Islet precursor cell (in vitro differentiated cells): ENCODE data around the gene PTPN12.
"Not testable (repeated sequence)": the region's sequence is repeated elsewhere in the genome, so short reads cannot be mapped to it uniquely, and the experiment has no call there.

Experiments
- DNase-seq: peaks from one replicate; pipeline ENCODE4 v3.0.0-alpha.2; 2018

PTPN12 gene

DNA sequence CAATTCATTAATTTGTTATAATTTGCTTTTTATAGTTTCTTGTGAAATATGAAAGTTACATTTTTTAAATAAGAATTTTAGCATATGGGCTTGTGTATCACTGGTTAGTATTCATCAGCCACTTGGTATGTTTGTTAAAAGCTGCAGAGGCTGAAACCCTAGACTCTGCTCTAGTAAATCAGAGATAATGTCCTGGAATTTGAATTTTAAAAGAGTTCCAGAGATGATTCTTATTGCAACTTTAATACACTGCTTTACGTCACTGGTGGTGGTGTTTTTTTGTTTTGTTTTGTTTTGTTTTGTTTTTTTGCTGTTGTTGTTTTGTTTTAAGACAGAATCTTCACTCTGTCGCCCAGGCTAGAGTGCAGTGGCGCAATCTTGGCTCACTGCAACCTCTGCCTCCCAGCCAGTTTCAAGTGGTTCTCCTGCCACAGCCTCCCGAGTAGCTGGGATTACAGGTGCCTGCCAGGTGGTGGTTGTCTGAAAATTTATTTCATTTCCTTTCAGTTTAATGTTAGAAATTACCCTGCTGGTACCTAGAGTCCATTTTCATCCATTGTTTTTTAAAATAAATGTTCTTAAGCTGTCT, 43.8 kb downstream of the PTPN12 start:
- no peak for DNase-seq

DNA sequence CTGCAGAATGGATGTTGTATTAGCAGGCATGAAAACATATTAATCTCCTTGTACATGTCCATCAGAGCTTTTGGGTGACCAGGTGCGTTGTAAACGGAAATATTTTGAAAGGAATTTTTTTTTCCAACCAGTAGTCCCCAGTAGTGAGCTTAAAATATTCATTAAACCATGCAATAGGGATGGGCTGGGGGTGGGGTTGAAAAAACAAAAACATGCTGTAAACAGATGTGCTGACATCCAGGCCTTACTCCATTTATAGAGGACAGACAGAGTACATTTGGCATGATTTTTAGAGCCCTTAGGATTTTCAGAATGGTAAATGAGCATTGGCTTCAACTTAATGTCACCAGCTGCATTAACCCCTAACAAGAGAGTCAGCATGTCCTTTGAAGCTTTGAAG, 50.2 kb downstream of the PTPN12 start:
- no peak for DNase-seq

DNA sequence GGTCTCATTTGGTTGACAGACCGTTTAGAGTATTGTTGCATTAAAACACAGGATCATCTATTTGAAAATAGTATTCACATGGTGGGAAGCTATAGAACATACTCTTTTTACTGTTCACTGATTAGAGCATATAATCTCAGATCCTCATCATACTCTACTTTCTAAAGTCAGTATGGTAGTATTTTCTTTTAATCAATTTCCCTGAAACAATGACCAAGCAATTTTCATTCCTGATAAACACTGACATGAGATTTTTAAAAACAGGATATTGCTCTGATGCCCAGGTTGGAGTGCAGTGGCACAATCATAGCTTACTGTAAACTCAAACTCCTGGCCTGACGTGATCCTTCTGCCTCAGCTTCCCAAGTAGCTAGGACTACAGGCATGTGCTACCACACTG, 63.9 kb downstream of the PTPN12 start:
- DNase-seq = no peak

DNA sequence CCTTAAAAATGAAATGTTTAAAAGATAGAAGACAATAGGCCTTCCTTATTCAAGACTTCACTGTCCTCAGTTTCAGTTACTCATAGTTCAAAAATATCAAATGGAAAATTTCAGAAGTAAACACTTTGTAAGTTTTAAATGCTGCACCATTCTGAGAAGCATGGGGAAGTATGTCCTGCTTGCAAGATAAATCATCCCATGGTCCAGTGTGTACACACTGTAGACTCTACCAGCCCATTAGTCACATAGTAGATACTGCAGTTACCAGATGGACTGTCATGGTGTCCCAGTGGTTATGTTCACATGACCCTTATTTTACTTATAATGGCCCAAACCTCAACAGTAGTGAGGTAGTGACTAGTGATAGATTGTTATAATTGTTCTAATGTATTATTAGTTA, 69.5 kb downstream of the PTPN12 start:
- DNase-seq = no peak

DNA sequence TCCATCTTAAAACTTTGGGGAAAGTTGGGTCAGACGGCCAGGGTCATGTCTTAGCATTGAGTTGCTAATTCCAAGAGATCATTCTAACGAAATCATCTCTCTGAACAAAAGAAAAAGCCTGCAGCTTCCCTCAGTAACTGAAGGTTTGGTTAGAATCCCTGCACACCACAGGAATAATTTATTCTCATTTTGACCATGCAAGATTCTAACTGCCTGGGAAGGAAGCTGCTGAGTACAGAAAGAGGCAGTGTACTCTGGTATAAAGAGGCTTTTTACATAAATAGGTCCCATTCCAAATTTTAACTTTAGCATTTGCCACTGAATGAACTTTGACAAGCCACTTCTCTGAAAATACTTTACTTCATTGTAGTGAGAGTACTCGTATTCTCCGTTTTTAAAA, 82.2 kb downstream of the PTPN12 start:
- DNase-seq = no peak

DNA sequence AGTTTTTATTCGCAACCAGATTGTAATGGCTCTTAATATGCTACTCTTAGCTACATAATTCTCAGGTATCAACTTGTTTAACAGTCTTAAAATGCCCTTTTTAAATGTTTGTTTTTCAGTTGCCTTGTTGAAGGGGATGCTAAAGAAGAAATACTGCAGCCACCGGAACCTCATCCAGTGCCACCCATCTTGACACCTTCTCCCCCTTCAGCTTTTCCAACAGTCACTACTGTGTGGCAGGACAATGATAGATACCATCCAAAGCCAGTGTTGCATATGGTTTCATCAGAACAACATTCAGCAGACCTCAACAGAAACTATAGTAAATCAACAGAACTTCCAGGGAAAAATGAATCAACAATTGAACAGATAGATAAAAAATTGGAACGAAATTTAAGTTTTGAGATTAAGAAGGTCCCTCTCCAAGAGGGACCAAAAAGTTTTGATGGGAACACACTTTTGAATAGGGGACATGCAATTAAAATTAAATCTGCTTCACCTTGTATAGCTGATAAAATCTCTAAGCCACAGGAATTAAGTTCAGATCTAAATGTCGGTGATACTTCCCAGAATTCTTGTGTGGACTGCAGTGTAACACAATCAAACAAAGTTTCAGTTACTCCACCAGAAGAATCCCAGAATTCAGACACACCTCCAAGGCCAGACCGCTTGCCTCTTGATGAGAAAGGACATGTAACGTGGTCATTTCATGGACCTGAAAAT, 89.7 kb downstream of the PTPN12 start:
- no peak for DNase-seq

DNA sequence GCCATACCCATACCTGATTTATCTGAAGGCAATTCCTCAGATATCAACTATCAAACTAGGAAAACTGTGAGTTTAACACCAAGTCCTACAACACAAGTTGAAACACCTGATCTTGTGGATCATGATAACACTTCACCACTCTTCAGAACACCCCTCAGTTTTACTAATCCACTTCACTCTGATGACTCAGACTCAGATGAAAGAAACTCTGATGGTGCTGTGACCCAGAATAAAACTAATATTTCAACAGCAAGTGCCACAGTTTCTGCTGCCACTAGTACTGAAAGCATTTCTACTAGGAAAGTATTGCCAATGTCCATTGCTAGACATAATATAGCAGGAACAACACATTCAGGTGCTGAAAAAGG, 90.2 kb downstream of the PTPN12 start:
- DNase-seq = no peak

DNA sequence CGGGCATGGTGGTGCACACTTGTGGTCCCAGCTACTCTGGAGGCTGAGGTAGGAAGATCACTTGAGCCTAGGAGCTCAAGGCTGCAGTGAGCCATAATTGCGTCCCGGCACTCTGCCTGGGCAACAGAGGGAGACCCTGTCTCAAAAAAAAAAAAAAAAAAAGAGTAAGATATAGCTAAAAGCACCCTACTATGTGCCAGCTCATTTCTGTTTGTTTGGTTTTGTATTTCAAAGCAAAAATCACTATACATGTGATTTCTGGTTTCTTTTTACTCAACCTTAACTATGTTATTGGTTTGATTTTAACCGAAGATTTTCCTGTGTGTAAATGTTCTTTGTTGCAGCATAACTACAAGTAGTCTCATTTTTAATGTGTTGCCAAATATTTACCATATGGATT, 92.7 kb downstream of the PTPN12 start:
- DNase-seq = no peak

DNA sequence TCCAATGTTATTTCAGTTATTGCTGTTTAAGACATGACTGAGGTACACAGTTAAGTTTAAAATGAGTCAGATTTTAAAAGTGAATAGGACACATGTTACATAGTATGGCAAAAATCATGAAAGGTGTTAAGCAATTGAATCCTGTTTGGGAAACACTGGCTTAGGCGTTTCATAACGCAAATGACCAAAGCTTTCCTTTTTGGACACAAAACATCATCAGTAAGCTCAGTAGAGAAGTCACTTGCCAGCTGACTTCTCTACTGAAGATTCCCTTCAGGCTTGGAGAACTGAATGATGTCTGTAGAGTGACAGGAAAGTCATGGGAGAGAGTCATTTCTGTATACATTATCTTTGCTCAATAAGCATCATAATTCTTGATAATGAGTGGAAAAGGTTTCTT, 94.7 kb downstream of the PTPN12 start:
- DNase-seq = no peak

DNA sequence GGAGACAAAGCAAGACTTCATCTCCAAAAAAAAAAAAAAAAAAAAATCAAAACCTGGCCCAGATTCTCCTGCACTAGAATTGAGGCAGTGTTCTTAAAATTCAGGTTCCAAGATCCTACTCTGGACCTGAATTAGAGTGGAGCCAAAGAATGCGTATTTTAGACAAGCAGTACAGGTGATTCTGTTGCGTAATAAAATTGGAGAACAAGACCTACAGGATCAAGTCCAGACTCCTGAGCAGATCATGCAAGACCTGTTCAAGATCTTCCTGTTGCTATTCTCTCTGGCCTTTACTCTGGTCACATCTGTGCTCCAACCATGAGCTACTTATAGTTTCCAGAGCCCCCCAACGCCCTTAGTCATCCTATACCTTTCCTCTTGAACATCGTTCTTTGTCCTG, 107.7 kb downstream of the PTPN12 start:
- DNase-seq = no peak

DNA sequence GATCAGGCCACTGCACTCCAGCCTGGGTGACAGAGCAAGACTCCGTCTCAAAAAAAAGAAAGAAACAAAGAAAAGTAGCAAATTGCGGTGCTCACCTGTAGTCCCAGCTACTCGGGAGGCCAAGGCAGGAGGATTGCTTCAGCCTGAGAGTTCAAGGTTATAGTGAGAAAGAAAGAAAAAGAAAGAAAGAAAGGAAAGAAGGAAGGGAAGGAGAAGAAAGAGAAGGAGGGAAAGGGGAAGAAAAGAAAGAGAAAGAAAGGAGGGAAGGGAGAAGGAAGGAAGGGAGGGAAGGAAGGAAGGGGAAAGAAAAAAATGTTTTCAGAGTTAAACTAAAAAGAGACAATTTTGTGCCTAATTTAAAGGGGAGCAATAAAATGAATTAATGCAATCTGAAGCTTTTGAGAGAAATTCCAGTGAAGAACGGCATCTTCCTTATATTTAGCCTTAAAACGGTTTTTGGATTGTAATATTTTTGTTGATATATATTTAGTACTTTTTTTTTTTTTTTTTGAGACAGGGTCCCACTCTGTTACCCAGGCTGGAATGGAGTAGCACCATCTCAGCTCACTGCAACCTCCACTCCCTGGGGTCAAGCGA, 111.7 kb downstream of the PTPN12 start:
- no peak for DNase-seq

DNA sequence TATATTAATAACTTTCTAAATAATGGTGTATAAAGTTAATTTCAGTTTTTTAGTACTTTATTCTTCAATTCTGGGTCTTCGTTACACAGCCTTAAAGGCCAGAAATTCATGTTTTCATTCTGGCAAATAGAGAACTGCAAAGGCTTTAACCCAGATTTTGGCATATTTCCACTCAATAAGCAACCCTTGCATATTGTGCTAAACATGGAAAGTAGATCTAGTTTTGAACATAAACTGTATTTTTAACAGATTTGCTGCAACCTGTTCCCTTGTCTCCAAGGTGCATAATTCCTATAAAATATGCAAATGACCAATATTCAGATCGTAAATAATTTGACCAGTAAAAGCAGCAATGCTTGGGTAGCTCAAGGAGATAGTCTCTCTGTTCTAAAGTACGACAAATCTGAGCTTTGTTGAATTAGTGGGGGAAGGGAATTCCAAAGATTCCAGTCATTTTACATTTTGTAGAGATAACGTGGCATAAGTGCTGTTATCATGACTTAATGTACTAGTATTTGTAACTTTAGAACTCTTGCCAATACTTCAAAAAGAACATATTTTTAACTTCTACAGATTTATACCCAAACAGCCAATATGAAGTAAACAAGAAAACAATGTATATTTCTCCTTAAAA, 112.7 kb downstream of the PTPN12 start:
- no peak for DNase-seq

DNA sequence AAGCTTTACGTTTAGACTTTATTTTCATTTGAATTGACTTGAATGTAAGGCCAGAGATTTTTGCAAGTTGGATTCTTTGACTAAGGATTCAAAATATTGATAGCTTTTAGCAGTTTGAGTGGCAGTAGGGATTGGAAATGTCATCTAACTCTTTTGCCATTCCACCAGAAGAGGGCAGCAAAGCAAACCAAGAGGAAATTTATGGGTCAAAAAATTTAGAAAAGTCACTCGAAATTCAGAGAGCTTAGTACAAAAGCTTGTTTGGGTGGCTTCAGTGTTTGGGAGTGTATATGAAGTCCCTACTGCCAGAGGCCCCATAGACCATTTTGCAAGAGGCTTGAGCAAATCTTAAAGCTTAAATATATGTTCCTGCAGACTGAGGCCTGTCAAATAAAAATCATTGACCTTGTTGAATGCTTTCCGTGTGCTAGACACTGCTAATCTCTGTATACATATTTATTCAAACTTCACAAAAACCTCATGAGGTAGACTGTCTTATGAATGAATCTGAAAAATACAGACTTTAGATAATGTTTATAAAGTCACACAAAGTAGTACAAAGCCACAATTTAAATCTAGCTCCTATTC, 114.6 kb downstream of the PTPN12 start:
- DNase-seq = no peak

DNA sequence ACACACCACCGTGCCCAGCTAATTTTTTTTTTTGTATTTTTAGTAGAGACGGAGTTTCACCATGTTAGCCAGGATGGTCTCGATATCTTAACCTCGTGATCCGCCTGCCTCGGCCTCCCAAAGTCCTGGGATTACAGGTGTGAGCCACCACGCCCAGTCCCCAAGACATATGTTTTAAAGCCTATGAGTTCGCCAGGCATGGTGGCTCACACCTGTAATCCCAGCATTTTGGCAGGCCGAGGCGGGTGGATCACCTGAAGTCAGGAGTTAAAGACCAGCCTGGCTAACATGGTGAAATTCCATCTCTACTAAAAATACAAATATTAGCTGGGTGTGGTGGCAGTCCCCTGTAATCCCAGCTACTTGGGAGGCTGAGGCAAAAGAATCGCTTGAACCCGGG, 115.7 kb downstream of the PTPN12 start:
- not testable (repeated sequence) for DNase-seq

DNA sequence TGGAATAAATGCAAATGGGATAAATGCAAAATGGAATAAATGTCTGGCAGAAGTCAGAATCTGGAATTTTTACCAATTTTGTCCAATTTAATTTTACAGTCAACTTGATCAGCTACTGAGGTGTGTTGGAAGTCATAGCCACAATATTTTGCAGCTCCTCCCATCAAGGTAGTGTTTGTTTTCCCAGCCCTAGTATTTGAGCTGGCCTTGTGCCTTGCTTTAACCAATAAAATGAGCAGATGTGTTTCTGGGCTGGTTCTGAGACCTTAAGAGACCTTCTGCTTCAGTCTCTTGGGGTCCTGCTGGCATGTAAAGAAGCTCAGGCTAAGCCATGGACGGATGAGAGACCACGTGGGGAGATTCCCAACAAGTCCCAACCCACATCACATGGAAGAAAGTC, 116.5 kb downstream of the PTPN12 start:
- DNase-seq = no peak

DNA sequence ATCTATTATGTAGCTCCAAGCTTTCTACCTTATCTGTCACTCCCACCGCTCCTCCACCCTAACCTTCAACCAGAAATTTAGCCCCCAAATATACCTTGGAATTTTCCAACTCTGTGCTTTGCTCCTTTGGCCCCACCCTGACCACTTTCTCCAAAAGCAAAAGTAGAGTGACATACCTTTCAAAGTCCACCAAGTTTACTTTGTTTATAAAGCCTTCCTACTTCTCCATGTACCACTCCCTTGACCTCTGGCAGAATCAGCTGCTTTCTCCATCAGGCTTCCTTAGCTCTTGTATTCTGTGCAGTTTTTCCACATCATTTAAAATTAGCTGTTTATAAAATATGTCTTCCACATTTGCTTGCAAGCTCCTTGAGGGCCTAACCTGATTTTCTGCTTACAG, 118.3 kb downstream of the PTPN12 start:
- no peak for DNase-seq

DNA sequence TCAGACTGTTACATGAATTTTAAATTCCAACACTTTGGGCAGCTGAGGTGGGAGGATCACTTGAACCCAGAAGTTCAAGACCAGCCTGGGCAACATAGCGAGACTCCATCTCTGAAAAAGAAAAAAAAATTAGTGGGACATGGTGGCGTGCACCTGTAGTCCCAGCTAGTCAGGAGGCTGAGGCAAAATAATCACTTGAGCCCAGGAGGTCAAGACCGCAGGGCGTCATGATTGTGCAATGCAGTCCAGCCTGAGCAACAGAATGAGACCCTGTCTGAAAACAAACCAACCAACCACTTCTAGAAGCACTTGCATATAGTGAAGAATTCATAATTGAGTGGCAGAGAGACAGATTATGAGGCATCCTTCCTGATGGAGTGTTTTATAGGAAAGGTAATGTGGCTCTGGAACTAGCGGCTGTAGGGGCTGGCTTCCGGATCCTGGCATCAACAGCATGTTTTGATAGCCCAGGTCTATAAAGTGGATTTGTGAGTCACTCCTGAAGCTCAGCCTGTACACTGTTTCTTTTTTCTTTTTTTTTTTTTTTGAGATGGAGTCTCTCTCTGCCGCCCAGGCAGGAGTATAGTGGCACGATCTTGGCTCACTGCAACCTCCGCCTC, 118.9 kb downstream of the PTPN12 start:
- no peak for DNase-seq

DNA sequence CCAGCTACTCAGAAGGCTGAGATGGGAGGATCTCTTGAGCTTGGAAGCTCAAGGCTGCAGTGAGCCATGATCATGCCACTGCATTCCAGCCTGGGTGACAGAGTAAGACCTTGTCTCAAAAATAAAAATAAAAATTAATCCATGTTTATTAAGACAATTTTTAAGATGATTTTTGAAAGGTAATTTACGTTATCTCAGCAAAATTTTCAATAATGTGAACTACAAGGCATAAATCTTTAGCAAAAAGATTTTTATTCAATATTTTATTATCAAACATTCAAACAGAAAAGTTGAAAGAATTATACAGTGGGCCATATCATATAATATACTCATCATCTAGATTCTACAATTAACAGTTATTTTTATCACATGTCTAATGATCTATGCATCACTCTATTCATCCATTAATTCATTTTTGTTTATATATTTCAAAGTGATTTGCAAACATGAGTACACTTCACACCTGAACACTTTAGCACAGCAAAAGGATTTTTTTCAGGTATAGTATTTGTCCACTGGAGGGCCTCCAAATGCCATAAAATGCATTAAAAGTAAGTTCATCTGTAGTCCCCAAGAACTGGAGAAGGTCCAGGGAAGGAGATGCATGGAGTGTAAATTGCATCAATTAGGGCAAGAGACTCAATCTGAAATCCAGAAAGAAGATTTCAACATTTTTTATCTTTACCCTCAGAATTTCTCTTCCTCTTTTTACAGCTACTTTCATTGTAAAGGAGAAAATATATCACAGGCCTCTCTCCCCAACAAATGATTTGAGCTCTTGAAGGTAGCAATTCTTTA, 120.5 kb downstream of the PTPN12 start:
- DNase-seq = no peak

DNA sequence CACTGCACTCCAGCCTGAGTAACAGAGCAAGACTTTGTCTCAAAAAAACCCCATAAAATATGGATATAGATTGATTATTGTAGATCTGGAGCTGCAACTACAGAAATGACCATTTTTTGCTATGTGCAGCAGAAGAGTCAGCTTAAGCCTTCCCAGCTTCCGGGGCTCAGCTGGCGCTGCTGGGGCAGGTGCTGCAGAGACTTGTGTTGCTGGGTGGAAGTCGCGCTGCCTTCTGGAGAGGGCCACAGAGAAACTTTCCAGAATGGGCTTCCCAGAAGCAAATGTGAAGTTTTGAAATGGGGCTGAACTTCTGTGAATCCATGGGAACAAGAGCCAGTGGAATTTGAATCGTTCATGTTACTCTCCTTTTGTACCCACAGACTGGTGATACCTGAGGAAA, 121.8 kb downstream of the PTPN12 start:
- DNase-seq = no peak

DNA sequence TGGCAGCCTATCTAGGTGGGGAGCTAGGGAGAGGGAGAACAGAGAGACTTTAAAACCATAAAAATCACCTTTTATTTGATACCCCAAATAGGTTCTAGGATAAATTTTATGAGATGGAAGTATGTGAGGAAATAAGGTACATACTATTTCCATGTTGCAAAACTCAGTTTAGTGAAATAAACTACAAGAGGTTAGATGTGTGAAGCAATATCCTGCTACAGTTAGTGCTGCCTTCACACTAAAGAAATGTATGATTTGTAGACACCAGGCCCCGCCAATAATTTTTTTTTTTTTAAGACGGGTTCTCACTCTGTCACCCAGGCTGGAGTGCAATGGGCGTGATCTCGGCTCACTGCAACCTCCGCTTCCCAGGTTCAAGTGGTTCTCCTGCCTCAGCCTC, 124.7 kb downstream of the PTPN12 start:
- no peak for DNase-seq

DNA sequence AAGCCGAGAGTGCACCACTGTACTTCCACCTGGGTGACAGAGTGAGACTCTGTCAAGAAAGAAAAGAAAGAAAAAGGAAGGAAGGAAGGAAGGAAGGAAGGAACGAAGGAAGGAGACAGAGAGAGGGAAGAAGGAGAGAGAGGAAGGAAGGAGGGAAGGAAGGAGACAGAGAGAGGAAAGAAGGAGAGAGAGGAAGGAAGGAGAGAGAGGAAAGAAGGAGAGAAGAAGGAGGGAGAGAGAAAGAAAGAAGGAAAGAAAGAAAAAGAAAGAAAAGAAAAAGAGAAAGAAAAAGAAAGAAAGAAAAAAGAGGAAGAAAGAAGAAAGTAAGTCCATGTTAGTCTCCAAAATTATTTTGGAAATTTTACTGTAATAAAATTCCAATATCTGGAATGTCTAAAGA, 125.8 kb downstream of the PTPN12 start:
- DNase-seq = no peak

DNA sequence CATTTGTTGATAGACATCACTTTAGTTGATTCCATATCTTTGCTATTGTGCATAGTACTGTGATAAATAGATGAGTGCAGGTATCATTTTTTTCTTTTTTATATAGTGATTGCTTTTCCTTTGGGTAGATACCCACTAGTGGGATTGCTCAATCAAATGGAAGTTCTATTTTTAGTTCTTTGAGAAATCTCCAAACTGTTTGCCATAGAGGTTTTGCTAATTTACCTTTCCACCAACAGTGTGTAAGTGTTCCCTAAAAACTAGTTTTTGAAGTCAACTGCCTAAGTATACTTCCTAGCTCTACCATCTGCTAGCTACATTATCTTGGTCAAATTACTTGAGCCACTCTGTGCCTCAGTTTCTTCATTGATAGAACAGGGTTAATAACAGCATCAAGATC, 127.6 kb downstream of the PTPN12 start:
- DNase-seq = no peak

DNA sequence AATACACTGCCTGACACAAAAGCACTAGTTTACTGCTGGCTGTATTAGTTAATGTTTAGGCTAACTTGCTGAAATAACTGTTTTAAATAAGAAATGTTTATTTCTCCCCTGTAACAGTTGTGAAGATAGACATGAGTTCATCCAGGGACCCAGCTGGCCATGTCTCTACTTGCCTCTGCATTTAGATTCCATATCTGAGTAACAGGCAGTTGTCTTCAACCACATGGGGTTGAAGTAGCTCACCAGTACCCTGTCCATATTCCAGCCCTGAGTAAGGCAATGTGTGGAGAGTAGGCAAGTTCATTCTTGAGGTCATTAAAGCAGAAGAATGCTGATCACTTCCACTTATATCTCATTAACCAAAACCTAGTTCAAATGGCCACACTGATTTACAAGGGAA, 128.1 kb downstream of the PTPN12 start:
- no peak for DNase-seq
